ENCODE data around the gene CD9.

The CD9 gene

DNA sequence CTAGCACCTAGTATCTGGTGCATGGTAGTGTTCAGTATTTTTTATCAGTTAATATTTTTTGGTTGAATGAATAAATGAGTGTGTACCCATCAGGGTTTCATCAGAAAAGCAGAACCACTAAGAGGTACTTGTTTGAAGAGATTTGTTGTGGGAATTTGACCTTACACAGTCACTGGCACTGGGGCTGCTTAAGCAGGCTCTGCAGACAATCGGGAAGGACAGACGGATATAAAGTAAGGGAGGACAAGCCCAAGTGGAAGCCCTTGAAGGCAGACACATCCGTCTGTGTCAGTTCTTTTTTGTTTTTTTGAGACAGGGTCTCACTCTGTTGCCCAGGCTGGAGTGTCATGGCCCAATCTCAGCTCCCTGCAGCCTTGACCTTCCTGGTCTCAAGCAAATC is 38.7 kb downstream of the CD9 start:
- TF ChIP-seq, protein P1, sequence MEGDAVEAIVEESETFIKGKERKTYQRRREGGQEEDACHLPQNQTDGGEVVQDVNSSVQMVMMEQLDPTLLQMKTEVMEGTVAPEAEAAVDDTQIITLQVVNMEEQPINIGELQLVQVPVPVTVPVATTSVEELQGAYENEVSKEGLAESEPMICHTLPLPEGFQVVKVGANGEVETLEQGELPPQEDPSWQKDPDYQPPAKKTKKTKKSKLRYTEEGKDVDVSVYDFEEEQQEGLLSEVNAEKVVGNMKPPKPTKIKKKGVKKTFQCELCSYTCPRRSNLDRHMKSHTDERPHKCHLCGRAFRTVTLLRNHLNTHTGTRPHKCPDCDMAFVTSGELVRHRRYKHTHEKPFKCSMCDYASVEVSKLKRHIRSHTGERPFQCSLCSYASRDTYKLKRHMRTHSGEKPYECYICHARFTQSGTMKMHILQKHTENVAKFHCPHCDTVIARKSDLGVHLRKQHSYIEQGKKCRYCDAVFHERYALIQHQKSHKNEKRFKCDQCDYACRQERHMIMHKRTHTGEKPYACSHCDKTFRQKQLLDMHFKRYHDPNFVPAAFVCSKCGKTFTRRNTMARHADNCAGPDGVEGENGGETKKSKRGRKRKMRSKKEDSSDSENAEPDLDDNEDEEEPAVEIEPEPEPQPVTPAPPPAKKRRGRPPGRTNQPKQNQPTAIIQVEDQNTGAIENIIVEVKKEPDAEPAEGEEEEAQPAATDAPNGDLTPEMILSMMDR (IDR thresholded peaks at IDR 0.05; ENCODE audit: low read depth, low read length) = no peak
- no peak for TF ChIP-seq MYC (IDR thresholded peaks at IDR 0.05; ENCODE audit: low read depth, low read length)
- TF ChIP-seq POLR2A (IDR thresholded peaks at IDR 0.05; ENCODE audit: extremely low read depth, insufficient read length) = no peak
- TF ChIP-seq, protein P2, sequence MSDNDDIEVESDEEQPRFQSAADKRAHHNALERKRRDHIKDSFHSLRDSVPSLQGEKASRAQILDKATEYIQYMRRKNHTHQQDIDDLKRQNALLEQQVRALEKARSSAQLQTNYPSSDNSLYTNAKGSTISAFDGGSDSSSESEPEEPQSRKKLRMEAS (IDR thresholded peaks at IDR 0.05; ENCODE audit: low read depth, low read length) = no peak
- no peak overlapping the region for H3K4me3 ChIP-seq (ENCODE audit: low read depth, low read length)
- DNase-seq (ENCODE audit: low read depth) = no peak

DNA sequence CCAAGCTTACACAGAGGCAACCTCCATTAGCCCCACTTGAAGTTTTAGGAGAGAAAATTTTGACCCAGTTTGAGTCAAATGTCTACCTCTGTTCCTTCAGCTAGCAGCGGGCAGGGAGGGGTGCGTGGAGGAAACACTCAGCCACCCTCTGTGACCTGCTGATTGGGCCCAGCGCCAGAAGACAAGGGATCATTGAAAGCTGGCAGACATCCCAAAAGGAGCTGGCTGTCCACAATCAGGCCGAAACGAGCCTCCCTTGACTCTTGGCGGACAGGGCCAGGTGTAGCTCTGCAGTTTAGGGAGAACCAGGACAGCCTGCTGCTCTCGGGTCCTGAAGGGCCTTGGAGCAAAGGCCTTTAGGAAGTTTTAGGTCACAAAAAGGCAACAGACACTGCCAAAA is 41.3 kb downstream of the CD9 start:
- TF ChIP-seq MYC (IDR thresholded peaks at IDR 0.05; ENCODE audit: low read depth, low read length) (no peak), POLR2A (IDR thresholded peaks at IDR 0.05; ENCODE audit: extremely low read depth, insufficient read length) (no peak)
- TF ChIP-seq, protein P2 (IDR thresholded peaks at IDR 0.05; ENCODE audit: low read depth, low read length) = no peak
- TF ChIP-seq, protein P1 (IDR thresholded peaks at IDR 0.05; ENCODE audit: low read depth, low read length) = no peak
- no peak overlapping the region for H3K4me3 ChIP-seq (ENCODE audit: low read depth, low read length)
- no peak for DNase-seq (ENCODE audit: low read depth)

DNA sequence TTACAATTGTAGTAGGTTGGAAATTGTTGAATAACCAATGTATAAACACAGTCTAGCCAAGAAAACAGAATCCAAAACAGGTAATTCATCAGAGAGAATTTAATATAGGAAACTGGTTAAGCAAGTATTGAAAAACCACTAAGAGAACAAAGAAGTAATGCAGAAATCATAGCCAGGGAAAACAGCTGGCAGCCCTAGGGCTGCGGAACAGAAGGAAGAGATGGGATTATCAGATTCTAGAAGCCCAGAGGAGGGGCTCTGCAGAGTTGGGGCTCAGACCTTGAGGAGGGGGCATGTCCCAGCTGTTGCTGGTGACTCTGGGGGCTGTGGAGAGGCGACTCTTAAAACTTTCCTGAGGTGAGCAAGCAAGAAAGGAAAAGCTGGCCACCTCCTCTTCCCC is 49.4 kb downstream of the CD9 start:
- H3K4me3 ChIP-seq (ENCODE audit: low read depth, low read length) = no peak overlapping the region
- TF ChIP-seq, protein P2 (IDR thresholded peaks at IDR 0.05; ENCODE audit: low read depth, low read length) = no peak
- TF ChIP-seq, protein P1 (IDR thresholded peaks at IDR 0.05; ENCODE audit: low read depth, low read length) = no peak
- TF ChIP-seq MYC (IDR thresholded peaks at IDR 0.05; ENCODE audit: low read depth, low read length) = no peak
- no peak for TF ChIP-seq POLR2A (IDR thresholded peaks at IDR 0.05; ENCODE audit: extremely low read depth, insufficient read length)
- DNase-seq (ENCODE audit: low read depth) = no peak

DNA sequence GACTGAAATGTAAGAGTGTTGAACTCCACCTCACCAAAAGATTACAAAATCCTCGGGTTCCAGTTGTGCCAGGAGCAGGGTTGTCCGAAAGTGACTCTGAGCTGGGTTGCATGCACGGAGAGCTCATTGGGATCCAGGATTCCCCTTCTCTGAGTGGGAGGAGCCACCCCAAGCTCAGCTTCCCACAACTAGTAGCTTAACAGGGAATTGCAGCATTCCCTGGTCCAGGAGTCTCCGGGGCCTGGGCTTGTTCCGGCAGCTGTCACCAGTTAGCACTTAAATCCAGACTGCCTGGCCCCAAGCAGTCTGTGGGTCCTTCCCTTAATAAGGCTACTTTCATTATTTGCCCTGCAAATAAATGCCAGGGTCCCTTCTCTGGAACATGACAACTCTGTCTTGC is 50.1 kb downstream of the CD9 start:
- no peak overlapping the region for H3K4me3 ChIP-seq (ENCODE audit: low read depth, low read length)
- no peak for DNase-seq (ENCODE audit: low read depth)
- TF ChIP-seq MYC (IDR thresholded peaks at IDR 0.05; ENCODE audit: low read depth, low read length) (no peak), POLR2A (IDR thresholded peaks at IDR 0.05; ENCODE audit: extremely low read depth, insufficient read length) (no peak)
- TF ChIP-seq, protein P2 (IDR thresholded peaks at IDR 0.05; ENCODE audit: low read depth, low read length) = no peak
- TF ChIP-seq, protein P1 (IDR thresholded peaks at IDR 0.05; ENCODE audit: low read depth, low read length) = no peak

DNA sequence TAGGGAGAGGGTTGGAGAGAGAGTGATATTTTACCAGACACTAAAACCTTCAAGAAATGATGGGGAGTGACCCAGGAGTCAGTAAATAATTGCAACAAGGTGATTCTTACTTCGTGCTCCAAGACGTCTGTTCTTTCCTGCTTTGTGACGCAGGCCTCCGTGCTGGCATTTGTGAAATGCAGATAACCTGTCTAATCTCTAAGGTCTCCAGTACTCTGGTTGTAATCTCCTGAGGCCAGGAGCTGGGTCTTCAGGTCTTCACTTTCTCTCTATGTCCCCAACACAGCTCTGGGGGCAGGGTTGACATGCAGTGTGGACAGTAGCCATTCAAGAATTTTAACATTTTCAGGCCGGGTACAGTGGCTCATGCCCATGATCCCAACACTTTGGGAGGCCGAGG is 53.1 kb downstream of the CD9 start:
- TF ChIP-seq POLR2A (IDR thresholded peaks at IDR 0.05; ENCODE audit: extremely low read depth, insufficient read length) (no peak), MYC (IDR thresholded peaks at IDR 0.05; ENCODE audit: low read depth, low read length) (no peak)
- TF ChIP-seq, protein P2 (IDR thresholded peaks at IDR 0.05; ENCODE audit: low read depth, low read length) = no peak
- TF ChIP-seq, protein P1 (IDR thresholded peaks at IDR 0.05; ENCODE audit: low read depth, low read length) = no peak
- DNase-seq (ENCODE audit: low read depth) = no peak
- no peak overlapping the region for H3K4me3 ChIP-seq (ENCODE audit: low read depth, low read length)

DNA sequence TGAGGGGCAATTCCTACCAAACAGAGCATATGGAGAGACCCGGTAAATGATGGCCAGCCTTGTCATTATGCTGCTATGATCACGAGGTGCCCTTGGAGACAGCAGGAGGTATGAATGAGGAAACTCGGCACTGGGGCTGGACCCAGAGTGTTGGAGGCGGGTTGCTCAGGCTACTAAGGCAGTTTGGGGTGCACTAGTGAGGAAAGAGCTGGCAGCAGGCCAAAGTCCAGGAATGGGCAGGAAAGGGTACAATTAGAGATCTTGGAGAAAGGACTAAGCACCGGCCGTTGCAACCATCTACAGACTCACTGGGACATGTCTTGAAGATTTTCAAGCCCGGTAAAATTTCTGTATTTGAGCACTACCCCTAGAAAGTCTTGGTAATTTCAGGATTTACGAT is 54.3 kb downstream of the CD9 start:
- H3K4me3 ChIP-seq (ENCODE audit: low read depth, low read length) = no peak overlapping the region
- DNase-seq (ENCODE audit: low read depth) = no peak
- TF ChIP-seq, protein P2 (IDR thresholded peaks at IDR 0.05; ENCODE audit: low read depth, low read length) = no peak
- TF ChIP-seq, protein P1 (IDR thresholded peaks at IDR 0.05; ENCODE audit: low read depth, low read length) = no peak
- TF ChIP-seq POLR2A (IDR thresholded peaks at IDR 0.05; ENCODE audit: extremely low read depth, insufficient read length) (no peak), MYC (IDR thresholded peaks at IDR 0.05; ENCODE audit: low read depth, low read length) (no peak)
